Neutrophil (primary cell): ENCODE measurements around the gene DNAH10.

Source experiments
- H3K27ac ChIP-seq: fragments of 200-600 bp; sonication (generic); 2 replicates; pipeline ENCODE4 v1.5.1; 2016; ENCODE audit warnings: mild to moderate bottlenecking, moderate library complexity
- H3K27me3 ChIP-seq: fragments of 200-600 bp; sonication (generic); 2 replicates; pipeline ENCODE4 v1.6.0; 2016; ENCODE audit warnings: mild to moderate bottlenecking
- H3K36me3 ChIP-seq: fragments of 200-600 bp; sonication (generic); 2 replicates; pipeline ENCODE4 v1.5.1; 2017
- H3K4me1 ChIP-seq, 2 experiments: fragments of 200-600 bp in 1 of 2; sonication (generic) in 1 of 2; 1 replicate in 1 of 2; 2 replicates in 1 of 2; pipeline versions ENCODE4 v1.5.1 to v1.6.1; 2013 to 2016; ENCODE audit warnings: low read depth in 1 of 2, low read length in 1 of 2, mild to moderate bottlenecking in 1 of 2, moderate library complexity in 1 of 2; ENCODE audit not compliant: control insufficient read depth in 1 of 2, insufficient read depth in 1 of 2
- H3K4me3 ChIP-seq, 2 experiments: fragments of 200-600 bp in 1 of 2; sonication (generic) in 1 of 2; 1 replicate in 1 of 2; 2 replicates in 1 of 2; pipeline ENCODE4 v1.5.1; 2013 to 2016; ENCODE audit warnings: low read depth in 1 of 2, low read length in 1 of 2, mild to moderate bottlenecking in 1 of 2, moderate library complexity in 1 of 2
- H3K9me3 ChIP-seq: fragments of 200-600 bp; sonication (generic); 2 replicates; pipeline ENCODE4 v1.5.1; 2016
- CTCF ChIP-seq: fragments of 200-600 bp; sonication (generic); IDR thresholded peaks from 2 replicates; pipeline ENCODE4 v1.5.1; 2016; ENCODE audit warnings: antibody characterized with exemption

The DNAH10 gene

DNA sequence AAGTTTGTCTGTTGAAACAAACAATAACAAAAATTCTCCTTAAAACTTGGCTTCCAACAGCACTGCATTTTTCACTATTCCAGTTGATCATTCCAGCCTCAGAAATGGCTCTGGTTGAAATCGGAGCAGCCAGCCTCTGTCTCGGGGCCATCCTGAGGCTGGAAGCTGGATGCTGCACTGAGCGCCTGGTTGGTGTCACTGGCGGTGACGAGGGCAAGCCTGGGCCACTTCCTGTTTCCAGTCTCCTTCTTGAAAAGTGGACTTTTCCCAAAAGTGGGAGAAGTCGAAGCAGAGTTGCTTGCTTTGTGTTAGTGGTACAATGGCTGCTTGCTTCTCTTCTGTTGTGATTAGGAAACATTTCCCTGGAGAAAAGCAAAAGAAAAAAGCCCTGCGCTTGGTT lies 161.8 kb downstream of the DNAH10 start:
- H3K27ac ChIP-seq, result no peak overlapping the region
- TF ChIP-seq CTCF, result no peak

GRCh38 chr12:123924539-123924938 lies 162.4 kb downstream of the DNAH10 start:
- H3K9me3 ChIP-seq, result no peaks in the 10 kb centered on the region

More for the DNA sequence above, 161.8 kb downstream of the DNAH10 start:
- Histone ChIP-seq H3K27me3 (no peaks in the 10 kb centered on the region), H3K9me3 (no peaks in the 10 kb centered on the region), H3K4me1 (no peaks in the 10 kb centered on the region), H3K36me3 (peaks cover 70% of the 10 kb centered on the region), H3K4me3 (no peak overlapping the region)

DNA sequence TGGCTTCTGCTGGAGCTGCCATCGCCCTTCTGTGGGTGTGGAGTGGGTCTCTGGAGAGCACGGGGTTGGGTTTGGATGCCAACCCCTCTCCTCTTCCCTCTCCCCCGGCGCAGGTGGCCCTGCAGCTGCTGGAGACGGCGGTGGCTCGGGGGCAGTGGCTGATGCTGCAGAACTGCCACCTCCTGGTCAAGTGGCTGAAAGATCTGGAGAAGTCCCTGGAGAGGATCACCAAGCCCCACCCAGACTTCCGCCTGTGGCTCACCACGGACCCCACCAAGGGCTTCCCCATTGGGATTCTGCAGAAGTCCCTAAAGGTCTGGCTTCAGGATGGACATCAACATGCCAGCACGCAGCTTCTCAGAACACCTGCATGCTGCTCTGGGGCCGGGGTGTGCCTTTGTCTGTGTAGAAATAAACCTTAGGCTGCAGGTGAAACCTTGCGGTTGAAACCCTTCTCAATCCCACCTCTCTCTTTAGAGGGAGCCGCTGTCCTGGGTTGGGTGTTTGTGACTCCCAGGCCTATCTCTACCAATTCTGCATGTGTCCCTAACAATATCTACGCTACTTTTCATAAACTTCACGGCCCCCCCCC lies 166.3 kb downstream of the DNAH10 start:
- Histone ChIP-seq H3K36me3 (peaks cover 85% of the 10 kb centered on the region), H3K27me3 (no peaks in the 10 kb centered on the region), H3K4me3 (no peak overlapping the region), H3K4me1 (no peaks in the 10 kb centered on the region), H3K9me3 (no peaks in the 10 kb centered on the region), H3K27ac (no peak overlapping the region)
- no peak for TF ChIP-seq CTCF

More at GRCh38 chr12:123924539-123924938, 162.4 kb downstream of the DNAH10 start:
- TF ChIP-seq CTCF, result no peak
- H3K27me3 ChIP-seq, result no peaks in the 10 kb centered on the region
- H3K36me3 ChIP-seq, result peaks cover 70% of the 10 kb centered on the region
- no peak overlapping the region for H3K4me3 ChIP-seq
- no peak overlapping the region for H3K27ac ChIP-seq
- no peaks in the 10 kb centered on the region for H3K4me1 ChIP-seq

GRCh38 chr12:123928897-123929296 lies 166.8 kb downstream of the DNAH10 start:
- TF ChIP-seq CTCF, result no peak
- Histone ChIP-seq H3K4me3 (no peak overlapping the region), H3K27ac (no peak overlapping the region), H3K4me1 (no peaks in the 10 kb centered on the region), H3K27me3 (no peaks in the 10 kb centered on the region), H3K9me3 (no peaks in the 10 kb centered on the region), H3K36me3 (peaks cover 85% of the 10 kb centered on the region)

DNA sequence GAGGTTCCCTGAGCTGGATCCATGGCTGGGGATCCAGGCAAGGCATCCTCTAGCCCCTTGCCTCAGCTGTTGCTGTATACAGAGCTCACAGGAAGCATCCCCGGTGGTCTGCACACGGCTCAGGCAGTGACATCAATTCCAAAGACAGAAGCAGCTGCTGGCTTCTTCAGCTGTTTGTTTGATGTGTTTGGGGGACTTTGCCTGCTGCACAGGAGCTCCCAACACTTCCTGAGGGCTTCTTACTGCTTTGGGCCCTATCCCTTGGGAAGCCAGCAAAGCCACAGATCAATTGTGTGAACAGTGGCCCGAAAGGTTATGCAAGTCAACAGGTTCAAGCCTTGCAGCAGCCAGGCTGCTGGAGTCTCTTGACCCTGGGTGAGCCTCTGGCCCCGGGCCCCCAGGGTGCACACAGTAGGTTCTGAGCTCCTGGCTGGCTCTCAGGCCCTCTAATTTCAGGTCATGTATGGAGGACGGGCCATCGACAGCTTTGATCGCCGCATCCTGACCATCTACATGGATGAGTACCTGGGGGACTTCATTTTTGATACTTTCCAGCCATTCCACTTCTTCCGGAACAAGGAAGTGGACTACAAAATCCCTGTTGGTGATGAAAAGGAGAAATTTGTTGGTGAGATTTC lies 168.0 kb downstream of the DNAH10 start:
- Histone ChIP-seq H3K27me3 (no peaks in the 10 kb centered on the region), H3K36me3 (peaks cover 85% of the 10 kb centered on the region), H3K9me3 (no peaks in the 10 kb centered on the region), H3K4me1 (no peaks in the 10 kb centered on the region), H3K27ac (no peak overlapping the region), H3K4me3 (no peak overlapping the region)
- no peak for TF ChIP-seq CTCF
